Peyer's patch (tissue), 4 donors: ENCODE results near the gene EGFL6. TPM values are rescaled to one million over a fixed set of nuclear protein-coding genes. Genes with fewer than 3 reads are reported as not detected.

Source experiments
- DNase-seq, 3 donors: peaks; one replicate each; pipeline ENCODE4 v3.0.0-alpha.2; 2017 to 2019
- H3K27ac ChIP-seq, 4 donors: fragments of 200-600 bp; sonication (generic); one replicate each; pipeline ENCODE4 v1.5.1; 2016 to 2019
- H3K27me3 ChIP-seq, 2 donors: fragments of 200-600 bp; sonication (generic); one replicate each; pipeline ENCODE4 v1.5.1; 2019
- H3K36me3 ChIP-seq, 3 donors: fragments of 200-600 bp; sonication (generic); one replicate each; pipeline ENCODE4 v1.5.1; 2016 to 2019
- H3K4me1 ChIP-seq, 4 donors: fragments of 200-600 bp; sonication (generic); one replicate each; pipeline ENCODE4 v1.5.1; 2016 to 2019
- H3K4me3 ChIP-seq, 4 donors: fragments of 200-600 bp; sonication (generic); 1 replicate in 3 of 4; 2 replicates in 1 of 4; pipeline ENCODE4 v1.5.1; 2016 to 2019; ENCODE audit warnings: mild to moderate bottlenecking in 1 of 4
- H3K9me3 ChIP-seq, 4 donors: fragments of 200-600 bp; sonication (generic); one replicate each; pipeline ENCODE4 v1.5.1; 2016 to 2019; ENCODE audit warnings: mild to moderate bottlenecking in 1 of 4
- CTCF ChIP-seq, 6 experiments: fragments of 450-650 bp in 4 of 6; fragments of 200-600 bp in 2 of 6; sonication (generic) in 1 of 6; IDR thresholded peaks; one replicate each; pipeline ENCODE4 v1.5.1; 2017 to 2019; ENCODE audit warnings: antibody characterized with exemption in 6 of 6, mild to moderate bottlenecking in 3 of 6, moderate library complexity in 1 of 6
- POLR2A ChIP-seq, 2 donors: fragments of 450-650 bp; IDR thresholded peaks; one replicate each; pipeline ENCODE4 v1.5.1; 2017; ENCODE audit warnings: antibody characterized with exemption in 2 of 2, mild to moderate bottlenecking in 2 of 2, moderate library complexity in 2 of 2
- total RNA-seq, 4 donors: library from RNA; depleted of rRNA; stranded (reverse); fragments of >200 nt; gene quantifications; one replicate each; pipeline ENCODE4 v1.1.0, GENCODE V29; 2016

EGFL6 gene
- total RNA-seq, 4 donors from 2014 or later: not detected

- TF ChIP-seq POLR2A (IDR thresholded peaks at IDR 0.05): no peak
- TF ChIP-seq CTCF (IDR thresholded peaks at IDR 0.05): no peak
- Histone ChIP-seq H3K4me3 (no peak overlapping the region), H3K27ac (no peak overlapping the region), H3K9me3 (no peaks in the 10 kb centered on the region), H3K27me3 (no peaks in the 10 kb centered on the region), H3K4me1 (peaks cover 0 to 4% (median 0%) of the 10 kb centered on the region in 4 donors), H3K36me3 (no peaks in the 10 kb centered on the region)
- no peak for DNase-seq
Measured at GRCh38 chrX:13655674-13656073, 86.3 kb downstream of the EGFL6 start.

- Histone ChIP-seq H3K36me3 (no peaks in the 10 kb centered on the region), H3K4me1 (peaks cover 0 to 4% (median 0%) of the 10 kb centered on the region in 4 donors), H3K4me3 (no peak overlapping the region), H3K27ac (peak overlapping the region in 1 of 4 donors; percentile 35), H3K27me3 (no peaks in the 10 kb centered on the region), H3K9me3 (no peaks in the 10 kb centered on the region)
- DNase-seq: no peak
- TF ChIP-seq POLR2A (IDR thresholded peaks at IDR 0.05) (no peak), CTCF (IDR thresholded peaks at IDR 0.05) (peak; percentile 59 to 80 (median 73))
Measured at GRCh38 chrX:13658602-13659001, 89.2 kb downstream of the EGFL6 start.

GRCh38 chrX:13659063-13659462 lies 89.7 kb downstream of the EGFL6 start:
- no peak for DNase-seq
- Histone ChIP-seq H3K9me3 (no peaks in the 10 kb centered on the region), H3K27ac (peak overlapping the region in 1 of 4 donors; percentile 35), H3K27me3 (no peaks in the 10 kb centered on the region), H3K4me3 (no peak overlapping the region), H3K4me1 (peaks cover 0 to 3% (median 0%) of the 10 kb centered on the region in 4 donors), H3K36me3 (no peaks in the 10 kb centered on the region)
- TF ChIP-seq CTCF (IDR thresholded peaks at IDR 0.05) (no peak), POLR2A (IDR thresholded peaks at IDR 0.05) (no peak)

GRCh38 chrX:13661735-13662288 lies 92.4 kb downstream of the EGFL6 start:
- H3K4me3 ChIP-seq: no peak overlapping the region
- no peak for TF ChIP-seq POLR2A (IDR thresholded peaks at IDR 0.05)
- no peak for TF ChIP-seq CTCF (IDR thresholded peaks at IDR 0.05)
- no peaks in the 10 kb centered on the region for H3K4me1 ChIP-seq
- DNase-seq: no peak
- H3K27me3 ChIP-seq: no peaks in the 10 kb centered on the region
- no peaks in the 10 kb centered on the region for H3K9me3 ChIP-seq
- H3K27ac ChIP-seq: peak overlapping the region; percentile 19 to 67 (median 40)
- no peaks in the 10 kb centered on the region for H3K36me3 ChIP-seq

- Histone ChIP-seq H3K9me3 (no peaks in the 10 kb centered on the region), H3K4me3 (no peak overlapping the region), H3K27me3 (no peaks in the 10 kb centered on the region), H3K27ac (peak overlapping the region; percentile 19 to 67 (median 40)), H3K36me3 (no peaks in the 10 kb centered on the region), H3K4me1 (no peaks in the 10 kb centered on the region)
- TF ChIP-seq POLR2A (IDR thresholded peaks at IDR 0.05) (no peak), CTCF (IDR thresholded peaks at IDR 0.05) (no peak)
- DNase-seq: no peak
Measured at GRCh38 chrX:13662355-13662791, 93.0 kb downstream of the EGFL6 start.
